ENCODE measurements around the gene CCNG2. TPM values are rescaled to one million over a fixed set of nuclear protein-coding genes. Genes with fewer than 3 reads are reported as not detected.

The CCNG2 gene
- total and polyA plus RNA-seq, 10 of the 15 experiments (the other 5 are each of a cell fraction or from before 2014, with no cell fraction given), result 1.9 to 70.6 (median 5.9) TPM

GRCh38 chr4:77110730-77111129 lies 46.3 kb upstream of the CCNG2 start:
- POLR2A ChIA-PET, result interaction anchor here (0.6 to 1.5 kb wide), 2 partner anchors 17 to 1263 kb away, joined by 3 to 4 read pairs; no protein-coding TSS in a partner anchor
- Histone ChIP-seq H3K27me3 (replicated peaks in 1 of 2; ENCODE audit: control insufficient read depth in 2 of 2, insufficient read depth in 2 of 2, low read length in 1 of 2) (no peaks in the 10 kb centered on the region), H3K9ac (ENCODE audit: control insufficient read depth, insufficient read depth, low read length) (no peak overlapping the region), H3K4me2 (ENCODE audit: control insufficient read depth, insufficient read depth) (no peak overlapping the region), H3K9me3 (replicated peaks; ENCODE audit: control insufficient read depth, insufficient read depth, low read length) (no peaks in the 10 kb centered on the region), H2AFZ (ENCODE audit: control insufficient read depth, low read depth, low read length) (no peak overlapping the region), H4K20me1 (ENCODE audit: control insufficient read depth, insufficient read depth) (no peaks in the 10 kb centered on the region), H3K4me1 (ENCODE audit: control insufficient read depth, insufficient read depth, low read length) (no peaks in the 10 kb centered on the region), H3K27ac (ENCODE audit: control insufficient read depth, insufficient read depth) (no peak overlapping the region), H3K79me2 (ENCODE audit: control insufficient read depth, insufficient read depth, low read length) (no peaks in the 10 kb centered on the region), H3K36me3 (ENCODE audit: control insufficient read depth in 2 of 2, insufficient read depth in 2 of 2, low read length in 1 of 2) (no peaks in the 10 kb centered on the region), H3K4me3 (no peak overlapping the region)
- FAIRE-seq, result no peak
- CTCF ChIA-PET, result interaction anchor here (1.1 to 1.9 kb wide), 4 partner anchors 13 to 92 kb away, joined by 3 to 8 read pairs (median 4); no protein-coding TSS in a partner anchor
- no peak for TF ChIP-seq SMC3 (IDR thresholded peaks at IDR 0.05; ENCODE audit: borderline replicate concordance, low read length)
- no peak for TF ChIP-seq BRCA1 (IDR thresholded peaks at IDR 0.05; ENCODE audit: low read depth, low read length)
- no peak for TF ChIP-seq HDGF (IDR thresholded peaks at IDR 0.05)
- no peak for TF ChIP-seq FOS (IDR thresholded peaks at IDR 0.05; ENCODE audit: borderline replicate concordance, extremely low read depth, insufficient read length)
- TF ChIP-seq NR2C1 (IDR thresholded peaks at IDR 0.05), result no peak
- no peak for TF ChIP-seq ZNF384 (IDR thresholded peaks at IDR 0.05; ENCODE audit: borderline replicate concordance, low read depth, low read length)
- TF ChIP-seq CEBPB (IDR thresholded peaks at IDR 0.05; ENCODE audit: borderline replicate concordance in 1 of 2, low read depth in 2 of 2, low read length in 2 of 2), result no peak
- TF ChIP-seq MXI1 (IDR thresholded peaks at IDR 0.05; ENCODE audit: low read depth, low read length), result no peak
- no peak for TF ChIP-seq FOXM1 (IDR thresholded peaks at IDR 0.05; ENCODE audit: low read depth, low read length)
- TF ChIP-seq USF2 (IDR thresholded peaks at IDR 0.05; ENCODE audit: borderline replicate concordance, low read depth, low read length), result no peak
- TF ChIP-seq NFYA (IDR thresholded peaks at IDR 0.05; ENCODE audit: borderline replicate concordance, low read depth, low read length), result no peak
- no peak for TF ChIP-seq NRF1 (conservative IDR thresholded peaks at IDR 0.05; ENCODE audit: low read depth, low read length)
- TF ChIP-seq CTCF (IDR thresholded peaks at IDR 0.05 in 2 of 3, conservative IDR thresholded peaks at IDR 0.05 in 1 of 3; ENCODE audit: control insufficient read depth in 2 of 3, extremely low read depth in 1 of 3, insufficient read depth in 1 of 3, low read depth in 3 of 3, low read length in 3 of 3), result no peak
- TF ChIP-seq BHLHE40 (IDR thresholded peaks at IDR 0.05; ENCODE audit: borderline replicate concordance in 1 of 2, low read depth in 2 of 2, low read length in 1 of 2), result no peak
- no peak for TF ChIP-seq ASH2L (IDR thresholded peaks at IDR 0.05; ENCODE audit: borderline replicate concordance, low read depth)
- no peak for TF ChIP-seq RBBP5 (conservative IDR thresholded peaks at IDR 0.05)
- TF ChIP-seq POLR2AphosphoS2 (IDR thresholded peaks at IDR 0.05; ENCODE audit: low read depth, low read length), result no peak
- TF ChIP-seq IRF4 (IDR thresholded peaks at IDR 0.05; ENCODE audit: low read depth, low read length), result no peak
- no TSS peak for BruUV-seq (replicated peaks)
- in situ Hi-C loops (cut with MboI), result no loop called here
- DNase-seq (ENCODE audit: low read depth, low spot score), result no peak
- intact Hi-C loops (cut with micrococcal nuclease; ENCODE audit: unreplicated experiment), result no loop called here
- RAD21 ChIA-PET (ENCODE audit: unreplicated experiment), result interaction anchor here (1.4 kb wide), 1 partner anchor 45 kb away, joined by 5 read pairs; no protein-coding TSS in a partner anchor
- SMC1A ChIA-PET (ENCODE audit: uncharacterized antibody, unreplicated experiment), result interaction anchor here (0.8 to 1.3 kb wide), 2 partner anchors 10 to 18 kb away, joined by 3 to 5 read pairs; no protein-coding TSS in a partner anchor
- WGBS (ENCODE audit: insufficient coverage, insufficient replicate concordance, low lambda C conversion rate, missing lambda C conversion rate), result 50% methylated on average over 1 of the region's 1 CpG
- ATAC-seq, result no peak

Data from GM12878 (cell line).